Hepatocyte (in vitro differentiated cells): ENCODE data around the gene GATA6. TPM values are rescaled to one million over a fixed set of nuclear protein-coding genes. Genes with fewer than 3 reads are reported as not detected.

Source experiments
- DNase-seq: peaks from one replicate; pipeline ENCODE4 v3.0.0-alpha.2; 2016; ENCODE audit warnings: low spot score
- H2AFZ ChIP-seq: fragments of 200-600 bp; sonication (generic); 2 replicates; pipeline ENCODE4 v1.6.0; 2016; ENCODE audit warnings: antibody characterized with exemption, mild to moderate bottlenecking
- H3K27ac ChIP-seq: fragments of 200-600 bp; sonication (generic); 2 replicates; pipeline ENCODE4 v1.5.1; 2016; ENCODE audit warnings: mild to moderate bottlenecking
- H3K27me3 ChIP-seq: fragments of 200-600 bp; sonication (generic); 2 replicates; pipeline ENCODE4 v1.6.1; 2016
- H3K36me3 ChIP-seq: fragments of 200-600 bp; sonication (generic); replicated peaks from 2 replicates; pipeline ENCODE4 v1.5.1; 2016; ENCODE audit warnings: low read depth; ENCODE audit not compliant: insufficient read depth
- H3K4me1 ChIP-seq: fragments of 200-600 bp; sonication (generic); 2 replicates; pipeline ENCODE4 v1.5.1; 2016; ENCODE audit warnings: mild to moderate bottlenecking, moderate library complexity; ENCODE audit not compliant: insufficient read depth
- H3K4me2 ChIP-seq: fragments of 200-600 bp; sonication (generic); 2 replicates; pipeline ENCODE4 v1.6.0; 2016
- H3K4me3 ChIP-seq: fragments of 200-600 bp; sonication (generic); 2 replicates; pipeline ENCODE4 v1.5.1; 2016; ENCODE audit warnings: mild to moderate bottlenecking
- H3K79me2 ChIP-seq: fragments of 200-600 bp; sonication (generic); 2 replicates; pipeline ENCODE4 v1.6.0; 2017; ENCODE audit warnings: mild to moderate bottlenecking
- H3K9me2 ChIP-seq: fragments of 200-600 bp; sonication (generic); replicated peaks from 2 replicates; pipeline ENCODE4 v1.6.0; 2017; ENCODE audit warnings: mild to moderate bottlenecking; ENCODE audit not compliant: insufficient read depth
- H3K9me3 ChIP-seq: fragments of 200-600 bp; sonication (generic); 2 replicates; pipeline ENCODE4 v1.5.1; 2016; ENCODE audit warnings: low read depth, mild to moderate bottlenecking
- H4K20me1 ChIP-seq: fragments of 200-600 bp; sonication (generic); 2 replicates; pipeline ENCODE4 v1.6.0; 2016; ENCODE audit warnings: mild to moderate bottlenecking; ENCODE audit not compliant: insufficient read depth, poor library complexity, severe bottlenecking
- EZH2 ChIP-seq: fragments of 200-600 bp; sonication (generic); IDR thresholded peaks from 2 replicates; pipeline ENCODE4 v1.6.1; 2016; ENCODE audit warnings: antibody characterized with exemption, mild to moderate bottlenecking, borderline replicate concordance
- EZH2phosphoT487 ChIP-seq: fragments of 200-600 bp; sonication (generic); IDR thresholded peaks from one replicate; pipeline ENCODE4 v1.6.1; 2018; ENCODE audit warnings: antibody characterized with exemption, mild to moderate bottlenecking, low read depth, moderate library complexity; ENCODE audit not compliant: unreplicated experiment, severe bottlenecking
- WGBS: methylation state at CpG from one replicate; pipeline ENCODE4 v1.1.6; 2016; ENCODE audit warnings: low lambda C conversion rate; ENCODE audit errors: missing lambda C conversion rate; 5-methylcytosine and 5-hydroxymethylcytosine counted together
- polyA plus RNA-seq: library from polyadenylated mRNA; unstranded; fragments of >200 nt; fragmentation: Nextera tagmentation; extraction: Ambion mirVana; gene quantifications from 2 replicates; pipeline ENCODE4 v1.2.1, GENCODE V29; 2016
- total RNA-seq: library from RNA; depleted of rRNA; stranded (reverse); fragments of >200 nt; gene quantifications from 2 replicates; pipeline ENCODE4 v1.2.3, GENCODE V29; 2014
- TF ChIP-seq, protein P1 (sequence below): fragments of 200-600 bp; sonication (generic); IDR thresholded peaks from 2 replicates; pipeline ENCODE4 v1.5.1; 2016; ENCODE audit warnings: antibody characterized with exemption, mild to moderate bottlenecking; ENCODE audit not compliant: poor library complexity

GATA6 gene
- total and polyA plus RNA-seq, 2 experiments from 2014 or later: 125 to 128 TPM

DNA sequence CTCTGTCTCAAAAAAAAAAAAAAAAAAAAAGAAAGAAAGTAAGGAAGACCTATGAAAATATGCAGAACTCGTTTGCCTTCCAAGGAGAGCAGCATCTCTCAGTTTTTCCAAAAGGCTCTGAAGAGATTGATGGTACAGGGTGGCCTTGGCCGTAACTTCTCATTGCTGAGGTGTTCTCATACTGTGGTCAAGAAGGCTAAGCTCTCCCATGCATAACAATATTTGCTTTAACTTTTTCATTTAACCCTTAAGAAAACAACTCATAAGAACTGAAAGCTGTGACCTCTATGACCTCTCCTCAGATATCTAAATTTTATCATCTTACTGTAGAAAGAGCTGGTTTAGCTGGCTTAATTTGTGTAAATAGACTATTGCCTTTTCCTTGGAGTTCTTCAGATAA is 37.1 kb upstream of the GATA6 start:
- H3K36me3 ChIP-seq: no peaks in the 10 kb centered on the region
- no peak overlapping the region for H2AFZ ChIP-seq
- no peak overlapping the region for H3K4me2 ChIP-seq
- H3K9me2 ChIP-seq: no peaks in the 10 kb centered on the region
- H3K79me2 ChIP-seq: no peaks in the 10 kb centered on the region
- H4K20me1 ChIP-seq: no peaks in the 10 kb centered on the region
- no peak overlapping the region for H3K4me3 ChIP-seq
- TF ChIP-seq, protein P1, sequence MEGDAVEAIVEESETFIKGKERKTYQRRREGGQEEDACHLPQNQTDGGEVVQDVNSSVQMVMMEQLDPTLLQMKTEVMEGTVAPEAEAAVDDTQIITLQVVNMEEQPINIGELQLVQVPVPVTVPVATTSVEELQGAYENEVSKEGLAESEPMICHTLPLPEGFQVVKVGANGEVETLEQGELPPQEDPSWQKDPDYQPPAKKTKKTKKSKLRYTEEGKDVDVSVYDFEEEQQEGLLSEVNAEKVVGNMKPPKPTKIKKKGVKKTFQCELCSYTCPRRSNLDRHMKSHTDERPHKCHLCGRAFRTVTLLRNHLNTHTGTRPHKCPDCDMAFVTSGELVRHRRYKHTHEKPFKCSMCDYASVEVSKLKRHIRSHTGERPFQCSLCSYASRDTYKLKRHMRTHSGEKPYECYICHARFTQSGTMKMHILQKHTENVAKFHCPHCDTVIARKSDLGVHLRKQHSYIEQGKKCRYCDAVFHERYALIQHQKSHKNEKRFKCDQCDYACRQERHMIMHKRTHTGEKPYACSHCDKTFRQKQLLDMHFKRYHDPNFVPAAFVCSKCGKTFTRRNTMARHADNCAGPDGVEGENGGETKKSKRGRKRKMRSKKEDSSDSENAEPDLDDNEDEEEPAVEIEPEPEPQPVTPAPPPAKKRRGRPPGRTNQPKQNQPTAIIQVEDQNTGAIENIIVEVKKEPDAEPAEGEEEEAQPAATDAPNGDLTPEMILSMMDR: no peak
- no peak for TF ChIP-seq EZH2phosphoT487
- TF ChIP-seq EZH2: no peak
- H3K27me3 ChIP-seq: no peaks in the 10 kb centered on the region
- no peaks in the 10 kb centered on the region for H3K9me3 ChIP-seq
- no peak for DNase-seq
- WGBS: 67% methylated on average over 2 of the region's 2 CpGs
- no peak overlapping the region for H3K27ac ChIP-seq
- H3K4me1 ChIP-seq: no peaks in the 10 kb centered on the region

DNA sequence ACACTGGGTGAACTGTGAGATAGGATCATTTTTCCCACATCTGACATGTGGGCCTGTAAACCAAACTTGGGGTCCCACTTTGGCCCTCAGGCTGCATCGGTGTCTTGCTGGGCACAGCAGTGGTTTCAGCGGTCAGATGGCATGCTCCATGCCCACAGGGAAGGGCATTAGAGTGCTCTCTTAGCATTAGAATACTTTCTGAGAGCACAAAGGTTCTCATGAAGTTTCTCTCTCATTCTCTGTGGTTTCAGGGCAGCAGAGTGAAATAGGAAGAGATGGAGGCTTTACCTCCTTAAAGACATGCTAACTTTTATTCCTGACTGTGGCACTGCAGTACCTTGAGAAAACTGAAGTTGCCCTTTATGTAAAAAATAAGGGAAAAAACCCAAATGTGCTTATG is 36.6 kb upstream of the GATA6 start:
- no peaks in the 10 kb centered on the region for H3K36me3 ChIP-seq
- H3K4me2 ChIP-seq: no peak overlapping the region
- H3K9me3 ChIP-seq: no peaks in the 10 kb centered on the region
- no peaks in the 10 kb centered on the region for H4K20me1 ChIP-seq
- H2AFZ ChIP-seq: no peak overlapping the region
- no peak overlapping the region for H3K4me3 ChIP-seq
- no peaks in the 10 kb centered on the region for H3K9me2 ChIP-seq
- no peaks in the 10 kb centered on the region for H3K4me1 ChIP-seq
- TF ChIP-seq, protein P1: no peak
- no peak for TF ChIP-seq EZH2
- no peak overlapping the region for H3K27ac ChIP-seq
- WGBS: 65% methylated on average over 2 of the region's 2 CpGs
- H3K79me2 ChIP-seq: no peaks in the 10 kb centered on the region
- no peak for DNase-seq
- H3K27me3 ChIP-seq: no peaks in the 10 kb centered on the region

DNA sequence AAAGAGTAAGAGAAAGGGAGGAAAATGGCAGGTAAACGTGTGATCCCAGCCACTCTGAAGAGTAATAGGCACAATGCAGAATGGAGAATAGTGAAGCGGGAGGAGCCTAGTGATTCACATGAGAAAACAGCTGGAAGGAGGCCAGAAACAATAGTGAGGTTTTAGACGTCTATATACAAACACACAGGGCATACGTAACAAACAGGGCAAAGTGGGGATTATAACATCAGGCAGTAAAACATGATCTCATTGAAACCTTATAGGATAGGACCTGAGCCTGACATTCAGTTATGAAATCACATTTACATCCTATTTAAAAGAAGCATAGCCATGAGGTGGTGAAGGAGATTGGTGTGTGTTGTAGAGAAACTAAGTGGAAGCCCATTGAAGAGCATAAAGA is 33.0 kb upstream of the GATA6 start:
- Histone ChIP-seq H2AFZ (no peak overlapping the region), H4K20me1 (no peaks in the 10 kb centered on the region), H3K27ac (no peak overlapping the region), H3K9me2 (no peaks in the 10 kb centered on the region), H3K4me2 (no peak overlapping the region), H3K79me2 (no peaks in the 10 kb centered on the region), H3K27me3 (no peaks in the 10 kb centered on the region), H3K9me3 (no peaks in the 10 kb centered on the region), H3K4me3 (no peak overlapping the region), H3K36me3 (no peaks in the 10 kb centered on the region), H3K4me1 (no peaks in the 10 kb centered on the region)
- TF ChIP-seq, protein P1: no peak
- TF ChIP-seq EZH2phosphoT487 (no peak), EZH2 (no peak)
- no peak for DNase-seq
- 57% methylated on average over 4 of the region's 4 CpGs for WGBS

- Histone ChIP-seq H3K4me3 (no peak overlapping the region), H4K20me1 (no peaks in the 10 kb centered on the region), H3K9me3 (no peaks in the 10 kb centered on the region), H3K79me2 (no peaks in the 10 kb centered on the region), H3K27me3 (no peaks in the 10 kb centered on the region), H3K36me3 (no peaks in the 10 kb centered on the region), H3K27ac (no peak overlapping the region), H3K4me1 (no peaks in the 10 kb centered on the region), H3K9me2 (no peaks in the 10 kb centered on the region), H2AFZ (no peak overlapping the region), H3K4me2 (no peak overlapping the region)
- no peak for TF ChIP-seq EZH2
- TF ChIP-seq, protein P1: no peak
- TF ChIP-seq EZH2phosphoT487: no peak
- WGBS: 87% methylated on average over 4 of the region's 4 CpGs
- DNase-seq: no peak
Measured at GRCh38 chr18:22141211-22141610, 28.2 kb upstream of the GATA6 start.
